Inflammatory macrophage treated with lipopolysaccharide for 4 hours (primary cell): ENCODE results near the gene C1RL.
"Not testable (repeated sequence)": the region's sequence is repeated elsewhere in the genome, so short reads cannot be mapped to it uniquely, and the experiment has no call there.

Experiments used
- DNase-seq: peaks from one replicate; pipeline ENCODE4 v3.0.0-alpha.2; 2020

Gene C1RL

GRCh38 chr12:7114008-7114407 is 5.0 kb upstream of the C1RL start:
- DNase-seq, result no peak

GRCh38 chr12:7113389-7113871 is 4.4 kb upstream of the C1RL start:
- DNase-seq, result peak; percentile 49

GRCh38 chr12:7112041-7112440 is 3.0 kb upstream of the C1RL start:
- DNase-seq, result no peak

DNA sequence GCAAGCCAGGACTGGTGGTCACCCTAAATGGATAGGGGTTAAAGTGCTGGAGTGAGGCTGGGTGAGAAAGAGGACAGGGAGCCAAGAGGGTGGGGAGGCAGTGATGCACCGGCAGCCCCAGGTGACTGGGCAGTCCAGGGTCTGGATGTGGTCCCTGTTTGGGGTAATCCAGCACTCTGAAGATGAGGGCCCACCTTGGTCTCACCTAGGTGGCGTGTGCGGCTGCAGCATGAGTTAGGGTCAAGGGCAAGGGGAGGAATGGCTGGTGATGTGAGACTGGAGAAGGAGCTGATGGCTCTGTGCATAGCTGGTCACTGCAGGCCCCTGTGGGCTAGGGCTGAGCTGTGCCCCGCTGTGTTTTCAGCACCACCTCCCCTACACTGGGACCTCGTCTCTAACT is 1.6 kb upstream of the C1RL start:
- DNase-seq, result no peak

DNA sequence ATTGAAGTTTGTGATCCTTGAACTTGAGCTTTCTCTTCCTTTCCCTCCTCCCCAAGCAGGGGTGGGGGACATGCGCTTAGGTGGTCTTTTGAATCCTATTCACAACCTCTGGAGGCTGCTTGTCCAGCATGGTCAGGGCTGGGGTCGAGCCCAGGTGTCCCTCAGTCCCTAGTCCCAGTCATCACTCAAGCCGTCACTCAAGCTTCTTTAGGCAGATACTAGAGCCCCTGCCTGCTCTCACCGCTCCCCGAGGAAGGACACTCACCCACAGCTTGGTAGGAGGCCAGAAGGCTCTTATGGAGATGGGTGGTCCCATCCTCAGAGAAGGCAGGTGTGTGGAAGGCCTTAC is 532 bp upstream of the C1RL start:
- DNase-seq, result no peak

DNA sequence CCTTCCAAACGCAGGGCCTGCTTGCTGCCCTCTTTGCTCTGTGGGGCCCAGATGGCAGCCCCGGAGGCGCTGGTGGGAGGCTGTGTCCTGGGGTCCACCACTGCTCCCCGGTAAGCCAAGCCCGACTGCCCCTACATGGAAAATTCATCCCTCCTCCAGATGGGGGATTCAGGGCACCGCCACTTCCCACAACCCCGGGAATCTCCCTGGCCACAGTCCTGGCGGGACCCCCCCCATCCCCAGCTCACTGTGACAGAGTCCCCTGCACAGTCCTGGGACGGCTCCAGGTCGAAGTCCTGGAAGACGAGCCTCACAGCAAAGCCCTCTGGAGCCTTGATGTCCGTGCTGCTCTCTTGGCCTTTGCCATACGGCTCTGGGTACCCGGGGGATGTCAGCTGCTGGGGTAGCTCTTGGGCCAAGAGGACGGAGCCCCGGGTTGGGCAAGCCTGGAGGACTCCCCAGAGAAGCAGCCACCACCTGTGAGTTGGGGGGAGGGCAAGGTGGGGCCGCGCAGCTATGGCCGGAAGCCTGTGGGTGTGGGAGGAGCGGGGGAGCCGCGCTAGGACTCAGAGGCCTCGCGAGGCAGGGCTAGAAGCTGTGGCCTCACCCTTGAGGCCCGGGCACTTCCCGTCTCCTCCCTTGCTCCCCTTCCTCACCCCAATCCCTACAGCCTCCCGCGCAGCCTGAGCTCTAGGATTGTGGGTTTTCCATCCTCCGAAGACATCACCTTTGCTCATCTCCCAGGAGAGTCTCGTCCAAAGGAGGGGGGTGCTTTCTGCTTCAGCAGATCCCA is 815 bp downstream of the C1RL start:
- peak; percentile 55 for DNase-seq

DNA sequence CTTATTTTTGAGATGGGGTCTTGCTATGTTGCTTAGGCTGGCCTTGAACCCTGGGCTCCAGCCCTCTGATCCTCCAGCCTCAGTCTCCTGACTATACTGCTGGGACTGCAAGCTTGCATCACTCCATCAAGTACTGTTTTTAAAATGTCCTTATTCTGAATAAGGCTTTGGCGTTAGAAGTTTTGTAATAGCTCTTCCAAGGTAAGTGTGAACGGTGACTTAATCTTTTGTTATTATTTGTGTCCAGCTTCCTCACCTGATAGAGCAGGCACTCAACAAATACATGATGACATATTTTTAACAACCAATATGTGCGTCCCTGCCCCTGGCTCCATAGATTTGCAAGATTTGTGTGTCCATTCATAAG is 1.4 kb downstream of the C1RL start:
- peak; percentile 27 for DNase-seq

GRCh38 chr12:7107181-7107580 is 1.8 kb downstream of the C1RL start:
- DNase-seq, result not testable (repeated sequence)

GRCh38 chr12:7106082-7106481 is 2.9 kb downstream of the C1RL start:
- DNase-seq, result no peak

DNA sequence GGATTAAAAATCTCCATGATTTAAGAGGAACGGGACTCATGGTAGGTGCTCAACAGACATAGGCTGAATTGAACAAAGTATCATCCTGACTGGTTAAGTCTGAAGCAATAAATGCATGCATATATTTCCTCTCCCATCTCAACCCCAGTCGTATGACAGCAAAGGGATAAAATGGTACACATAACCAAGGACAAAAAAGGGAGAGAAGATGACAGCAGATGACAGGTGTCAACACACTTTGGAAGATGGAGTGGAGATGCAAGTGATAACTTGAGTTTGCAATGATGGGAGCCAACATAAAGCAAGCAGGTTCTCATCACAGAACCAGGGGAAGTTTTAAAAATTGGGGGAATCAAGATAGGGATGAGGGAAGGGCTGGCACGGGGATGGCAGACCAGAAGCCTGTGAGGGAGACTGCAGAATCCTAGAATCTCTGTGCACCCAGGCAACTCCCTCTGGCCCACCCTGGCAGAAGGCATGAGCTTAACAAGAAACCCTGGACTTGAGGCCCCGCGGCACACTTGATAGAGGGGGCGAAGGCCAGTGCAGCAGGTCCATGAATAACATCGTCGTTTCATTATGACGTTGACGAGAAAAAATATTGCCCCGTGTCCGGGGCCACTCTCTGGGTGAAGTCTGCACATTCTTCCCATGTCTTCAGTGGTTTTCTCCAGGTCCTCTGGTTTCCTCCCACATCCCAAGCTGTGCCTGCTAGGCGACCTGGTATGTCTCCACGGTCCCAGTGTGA is 5.0 kb downstream of the C1RL start:
- DNase-seq, result no peak

- no peak for DNase-seq
These were observed 6.4 kb downstream of the C1RL start for GRCh38 chr12:7102582-7102981.

DNA sequence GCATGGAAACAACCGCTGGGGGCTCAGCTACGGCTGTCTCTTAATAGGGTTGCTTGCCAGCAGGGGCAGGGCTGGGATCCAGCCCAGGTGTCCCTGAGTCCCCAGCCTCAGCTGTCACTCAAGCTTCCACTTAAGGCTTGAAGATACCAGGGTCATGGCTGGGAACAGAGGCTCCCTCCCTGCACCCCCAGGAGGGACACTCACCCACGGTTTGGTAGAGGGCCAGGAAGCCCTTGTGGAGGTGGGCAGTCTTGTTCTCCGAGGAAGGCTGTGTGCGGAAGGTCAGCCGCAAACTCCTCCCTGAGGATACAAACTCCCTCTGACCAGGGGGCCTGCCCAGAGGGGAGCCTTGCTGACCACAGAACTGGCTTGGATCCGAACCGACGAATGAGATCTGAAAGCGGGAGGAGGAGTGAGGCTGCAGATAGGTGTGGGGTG is 7.3 kb downstream of the C1RL start:
- DNase-seq, result no peak

DNA sequence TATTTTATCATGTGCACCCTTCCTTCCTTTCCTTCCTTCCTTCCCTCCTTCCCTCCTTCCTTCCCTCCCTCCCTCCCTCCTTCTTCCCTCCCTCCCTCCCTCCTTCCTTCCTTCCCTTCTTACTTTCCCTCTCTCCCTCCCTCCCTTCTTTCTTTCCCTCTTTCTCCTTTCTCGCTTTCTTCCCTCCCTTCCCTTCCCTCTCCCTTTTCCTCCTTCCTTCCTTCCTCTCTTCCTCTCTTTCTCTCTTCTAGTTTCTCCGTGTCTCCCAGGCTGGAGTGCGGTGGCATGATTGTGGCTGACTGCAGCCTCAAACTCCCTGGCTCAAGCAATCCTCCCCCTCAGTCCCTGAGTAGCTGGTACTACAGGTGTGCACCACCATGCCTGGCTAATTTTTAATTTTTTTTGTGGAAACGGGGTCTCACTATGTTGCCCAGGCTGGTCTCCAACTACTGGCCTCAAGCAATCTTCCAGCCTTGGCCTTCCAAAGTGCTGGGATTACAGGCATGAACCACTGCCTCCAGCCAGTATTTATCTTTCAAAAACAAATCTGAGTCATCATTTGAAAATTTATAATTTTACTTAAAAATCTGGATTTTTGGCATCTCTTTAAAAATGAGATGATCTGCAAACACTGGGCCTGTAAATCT is 7.8 kb downstream of the C1RL start:
- no peak for DNase-seq

DNA sequence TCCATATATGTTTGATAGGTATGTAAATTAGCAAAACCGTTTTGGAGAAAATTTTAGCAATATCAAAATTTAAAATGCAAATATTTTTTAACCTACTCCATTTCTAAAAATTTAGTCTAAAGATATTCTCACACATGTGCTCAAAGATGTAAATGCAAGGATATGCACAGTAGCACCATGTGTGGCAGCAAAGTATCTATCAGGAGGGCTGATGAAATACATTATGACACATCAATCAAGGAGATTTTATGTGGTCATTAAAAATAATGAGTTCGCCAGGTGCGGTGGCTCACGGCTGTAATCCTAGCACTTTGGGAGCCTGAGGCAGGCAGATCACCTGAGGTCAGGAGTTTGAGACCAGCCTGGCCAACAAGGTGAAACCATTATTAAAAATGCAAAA is 8.8 kb downstream of the C1RL start:
- DNase-seq, result no peak

DNA sequence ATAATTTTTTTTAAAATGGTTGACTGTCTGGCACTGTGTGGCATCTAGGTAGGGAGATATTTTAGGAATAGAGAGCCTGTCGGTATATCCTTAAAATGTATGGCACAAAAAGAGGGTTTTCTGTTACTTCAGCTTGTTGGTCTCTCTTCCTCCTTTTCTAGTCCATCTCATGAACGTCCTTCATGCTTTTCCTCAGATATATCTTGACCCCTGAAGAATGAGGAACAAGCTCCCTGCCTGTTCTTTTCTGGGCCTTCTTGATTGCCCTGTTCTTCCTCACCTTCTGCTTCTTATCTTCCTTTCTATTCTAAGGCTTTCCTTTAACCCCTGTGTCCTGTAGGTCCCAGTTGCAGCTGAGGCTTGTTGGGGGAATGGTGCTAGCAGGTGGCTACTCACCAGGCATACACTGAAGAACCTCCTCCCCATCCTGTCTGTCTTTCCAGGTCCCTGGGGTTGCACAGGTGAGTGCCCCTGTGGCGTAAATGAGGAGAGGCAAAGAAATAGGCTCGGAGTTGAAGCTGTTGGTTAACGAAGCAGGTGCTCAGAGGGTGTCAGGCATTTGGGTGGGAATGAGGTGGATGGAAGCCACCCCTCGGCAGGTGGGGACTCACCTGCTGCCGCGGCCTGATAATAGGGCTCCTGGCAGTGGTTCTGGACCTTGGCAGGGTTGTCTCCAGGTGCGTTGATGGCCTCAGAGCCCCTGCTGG is 9.6 kb downstream of the C1RL start:
- DNase-seq, result peak; percentile 35

DNA sequence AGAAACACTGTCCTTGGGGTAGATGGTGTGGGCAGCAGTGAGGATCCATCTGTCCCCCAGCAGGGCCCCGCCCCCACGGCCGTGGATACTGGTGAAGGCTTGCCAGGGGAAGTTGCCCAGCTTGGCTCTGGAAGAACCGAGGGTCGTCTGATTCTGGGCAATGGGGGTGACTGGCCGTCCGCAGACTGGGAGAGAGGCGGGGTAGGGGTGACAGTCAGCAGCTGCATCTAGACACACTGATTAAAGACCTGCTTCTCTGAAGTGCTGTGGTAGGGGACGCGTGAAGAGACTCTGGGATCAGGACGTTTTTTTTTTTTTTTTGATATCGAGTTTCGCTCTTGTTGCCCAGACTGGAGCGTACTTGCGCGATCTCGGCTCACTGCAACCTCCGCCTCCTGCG is 12.0 kb downstream of the C1RL start:
- no peak for DNase-seq

- DNase-seq, result no peak
These were observed 12.7 kb downstream of the C1RL start for GRCh38 chr12:7096006-7096932.

- no peak for DNase-seq
These were observed 15.1 kb downstream of the C1RL start for GRCh38 chr12:7093892-7094291.

GRCh38 chr12:7093486-7093885 is 15.5 kb downstream of the C1RL start:
- no peak for DNase-seq

GRCh38 chr12:7092986-7093460 is 16.0 kb downstream of the C1RL start:
- no peak for DNase-seq

DNA sequence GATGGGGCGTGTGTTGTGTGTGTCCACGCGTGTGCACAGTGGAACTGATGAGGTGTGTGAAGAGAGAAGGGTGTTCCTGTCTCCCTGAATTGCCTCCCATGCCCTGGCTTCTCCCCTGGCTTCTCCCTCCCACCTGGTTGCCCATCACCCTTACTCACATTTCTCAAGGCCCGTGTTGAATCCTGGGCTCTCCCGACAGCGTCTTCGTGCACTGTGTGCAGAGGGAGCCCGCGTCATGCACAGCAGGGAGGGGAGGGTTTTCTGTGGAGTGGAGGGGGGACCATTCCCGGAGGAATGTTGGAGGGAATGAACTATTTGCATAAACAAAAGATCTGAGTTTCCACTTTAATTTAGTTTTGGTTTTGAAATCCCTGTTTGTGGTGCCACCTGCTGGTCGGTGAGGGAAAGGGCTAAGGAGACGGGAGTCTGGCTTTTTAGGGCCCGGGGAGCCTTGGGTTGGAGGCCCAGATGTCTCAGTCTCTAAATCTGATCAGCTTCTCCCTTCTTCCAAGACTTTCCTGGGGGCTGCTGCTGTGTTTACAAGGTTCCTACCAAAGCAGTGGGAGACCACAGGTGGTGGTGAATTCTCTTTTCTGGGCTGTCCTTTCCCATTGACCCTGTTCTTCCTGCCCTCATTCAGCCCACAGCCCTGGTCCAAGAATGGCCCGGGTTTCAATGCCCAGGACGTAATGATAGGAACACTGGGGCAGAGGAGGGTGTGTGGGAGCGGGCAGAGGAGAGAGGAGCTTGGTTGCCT is 16.6 kb downstream of the C1RL start, which contains the start of gene C1R:
C1R (minus strand) TSS at position 217 of the 757 bp plus-strand sequence; CDS start at position 160, 57 bp downstream.
- DNase-seq, result peak; percentile 49
